ENCODE measurements around the gene LMAN1L.

Gene LMAN1L

GRCh38 chr15:74812533-74812932 lies at the start of gene LMAN1L:
Gene LMAN1L (plus strand): TSS chr15:74812835. CDS start chr15:74812855, 20 bp downstream.
- H3K36me3 ChIP-seq (ENCODE audit: insufficient read depth, low read length), result no peaks in the 10 kb centered on the region
- TF ChIP-seq EZH2 (IDR thresholded peaks at IDR 0.05) (no peak), POLR2AphosphoS5 (IDR thresholded peaks at IDR 0.05; ENCODE audit: borderline replicate concordance, low read depth, low read length) (no peak), FOXP2 (optimal IDR thresholded peaks at IDR 0.05; ENCODE audit: control extremely low read depth, extremely low read length, insufficient read depth) (no peak)
- no peak within 1 kb of the TSS for H3K9ac ChIP-seq (ENCODE audit: insufficient read length)
- H3K27ac ChIP-seq, result no peak within 1 kb of the TSS
- no peak within 1 kb of the TSS for H3K4me3 ChIP-seq
- no peak for DNase-seq (ENCODE audit: low read depth, low spot score)
- H3K9me3 ChIP-seq (ENCODE audit: low read depth, low read length), result no peaks in the 10 kb centered on the region

DNA sequence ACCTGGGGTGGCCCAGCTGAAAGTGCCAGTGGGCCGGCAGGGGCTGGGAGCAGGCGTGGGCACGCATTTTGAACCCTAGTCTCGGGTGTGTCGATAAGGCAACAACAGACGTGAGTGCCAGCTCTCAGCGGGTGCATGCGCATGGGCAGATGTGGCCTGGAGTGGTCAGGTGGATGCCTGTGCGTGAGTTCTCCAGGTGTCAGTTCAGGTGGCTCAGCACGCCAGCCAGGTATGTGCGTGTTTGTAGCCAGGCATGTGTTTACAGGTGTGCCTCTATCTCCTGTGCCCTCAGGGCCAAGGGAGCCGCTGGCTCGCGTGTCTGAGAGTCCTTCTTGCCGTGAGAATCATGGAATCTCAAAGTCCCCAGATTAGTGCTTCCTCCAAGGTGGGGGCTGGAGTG lies 49.2 kb upstream of the LMAN1L start:
- Histone ChIP-seq H3K27ac (no peak overlapping the region), H3K4me3 (no peak overlapping the region), H3K9me3 (ENCODE audit: low read depth, low read length) (no peaks in the 10 kb centered on the region), H3K9ac (ENCODE audit: insufficient read length) (no peak overlapping the region), H3K36me3 (ENCODE audit: insufficient read depth, low read length) (no peaks in the 10 kb centered on the region)
- TF ChIP-seq FOXP2 (optimal IDR thresholded peaks at IDR 0.05; ENCODE audit: control extremely low read depth, extremely low read length, insufficient read depth) (no peak), EZH2 (IDR thresholded peaks at IDR 0.05) (no peak), POLR2AphosphoS5 (IDR thresholded peaks at IDR 0.05; ENCODE audit: borderline replicate concordance, low read depth, low read length) (no peak)
- no peak for DNase-seq (ENCODE audit: low read depth, low spot score)

- H3K9me3 ChIP-seq (ENCODE audit: low read depth, low read length), result no peaks in the 10 kb centered on the region
- H3K9ac ChIP-seq (ENCODE audit: insufficient read length), result no peak overlapping the region
- no peak overlapping the region for H3K4me3 ChIP-seq
- no peak overlapping the region for H3K27ac ChIP-seq
- no peak for TF ChIP-seq FOXP2 (optimal IDR thresholded peaks at IDR 0.05; ENCODE audit: control extremely low read depth, extremely low read length, insufficient read depth)
- no peak for TF ChIP-seq POLR2AphosphoS5 (IDR thresholded peaks at IDR 0.05; ENCODE audit: borderline replicate concordance, low read depth, low read length)
- no peaks in the 10 kb centered on the region for H3K36me3 ChIP-seq (ENCODE audit: insufficient read depth, low read length)
- no peak for DNase-seq (ENCODE audit: low read depth, low spot score)
Measured at GRCh38 chr15:74767167-74768098, 45.2 kb upstream of the LMAN1L start.

- Histone ChIP-seq H3K27ac (no peak overlapping the region), H3K9ac (ENCODE audit: insufficient read length) (no peak overlapping the region), H3K4me3 (peak overlapping the region; percentile 36), H3K9me3 (ENCODE audit: low read depth, low read length) (no peaks in the 10 kb centered on the region), H3K36me3 (ENCODE audit: insufficient read depth, low read length) (no peaks in the 10 kb centered on the region)
- TF ChIP-seq POLR2AphosphoS5 (IDR thresholded peaks at IDR 0.05; ENCODE audit: borderline replicate concordance, low read depth, low read length) (no peak), EZH2 (IDR thresholded peaks at IDR 0.05) (no peak), FOXP2 (optimal IDR thresholded peaks at IDR 0.05; ENCODE audit: control extremely low read depth, extremely low read length, insufficient read depth) (no peak)
- DNase-seq (ENCODE audit: low read depth, low spot score), result no peak
Measured at GRCh38 chr15:74768099-74768770, 44.4 kb upstream of the LMAN1L start.

DNA sequence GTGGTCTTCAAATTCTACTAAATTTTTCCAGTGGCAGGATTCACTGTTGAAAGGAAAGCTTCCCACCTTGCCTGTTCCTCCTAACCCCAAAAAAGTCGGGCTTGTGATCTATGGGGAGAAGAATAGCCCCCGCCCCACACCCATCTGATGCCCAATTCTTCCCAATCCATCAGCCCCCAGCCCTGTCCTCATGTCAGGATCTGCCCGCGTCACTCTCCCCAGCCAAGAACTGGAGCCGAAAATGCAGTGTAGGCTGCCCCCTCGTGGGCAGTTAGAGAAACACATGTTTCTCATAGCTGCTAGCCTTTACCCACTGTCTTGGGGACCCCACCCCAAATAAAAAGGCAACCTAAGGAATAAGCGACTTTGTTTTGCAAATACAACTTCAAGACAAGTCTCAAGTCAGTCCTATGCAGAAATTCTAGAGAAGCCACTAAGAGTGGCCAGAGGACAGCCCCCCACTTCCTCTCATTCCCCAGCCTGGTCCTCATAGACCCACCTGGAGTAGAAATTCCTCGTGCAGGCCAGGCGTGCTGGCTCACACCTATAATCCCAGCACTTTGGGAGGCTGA lies 43.8 kb upstream of the LMAN1L start:
- no peak for DNase-seq (ENCODE audit: low read depth, low spot score)
- Histone ChIP-seq H3K36me3 (ENCODE audit: insufficient read depth, low read length) (no peaks in the 10 kb centered on the region), H3K9me3 (ENCODE audit: low read depth, low read length) (no peaks in the 10 kb centered on the region), H3K9ac (ENCODE audit: insufficient read length) (no peak overlapping the region), H3K27ac (no peak overlapping the region), H3K4me3 (peak overlapping the region; percentile 36)
- TF ChIP-seq EZH2 (IDR thresholded peaks at IDR 0.05), result no peak
- no peak for TF ChIP-seq POLR2AphosphoS5 (IDR thresholded peaks at IDR 0.05; ENCODE audit: borderline replicate concordance, low read depth, low read length)
- TF ChIP-seq FOXP2 (optimal IDR thresholded peaks at IDR 0.05; ENCODE audit: control extremely low read depth, extremely low read length, insufficient read depth), result no peak

- Histone ChIP-seq H3K9ac (ENCODE audit: insufficient read length) (no peak overlapping the region), H3K27ac (no peak overlapping the region), H3K36me3 (ENCODE audit: insufficient read depth, low read length) (no peaks in the 10 kb centered on the region), H3K9me3 (ENCODE audit: low read depth, low read length) (no peaks in the 10 kb centered on the region), H3K4me3 (no peak overlapping the region)
- TF ChIP-seq EZH2 (IDR thresholded peaks at IDR 0.05), result no peak
- no peak for TF ChIP-seq POLR2AphosphoS5 (IDR thresholded peaks at IDR 0.05; ENCODE audit: borderline replicate concordance, low read depth, low read length)
- TF ChIP-seq FOXP2 (optimal IDR thresholded peaks at IDR 0.05; ENCODE audit: control extremely low read depth, extremely low read length, insufficient read depth), result no peak
- DNase-seq (ENCODE audit: low read depth, low spot score), result no peak
Measured at GRCh38 chr15:74769463-74770025, 43.1 kb upstream of the LMAN1L start.

DNA sequence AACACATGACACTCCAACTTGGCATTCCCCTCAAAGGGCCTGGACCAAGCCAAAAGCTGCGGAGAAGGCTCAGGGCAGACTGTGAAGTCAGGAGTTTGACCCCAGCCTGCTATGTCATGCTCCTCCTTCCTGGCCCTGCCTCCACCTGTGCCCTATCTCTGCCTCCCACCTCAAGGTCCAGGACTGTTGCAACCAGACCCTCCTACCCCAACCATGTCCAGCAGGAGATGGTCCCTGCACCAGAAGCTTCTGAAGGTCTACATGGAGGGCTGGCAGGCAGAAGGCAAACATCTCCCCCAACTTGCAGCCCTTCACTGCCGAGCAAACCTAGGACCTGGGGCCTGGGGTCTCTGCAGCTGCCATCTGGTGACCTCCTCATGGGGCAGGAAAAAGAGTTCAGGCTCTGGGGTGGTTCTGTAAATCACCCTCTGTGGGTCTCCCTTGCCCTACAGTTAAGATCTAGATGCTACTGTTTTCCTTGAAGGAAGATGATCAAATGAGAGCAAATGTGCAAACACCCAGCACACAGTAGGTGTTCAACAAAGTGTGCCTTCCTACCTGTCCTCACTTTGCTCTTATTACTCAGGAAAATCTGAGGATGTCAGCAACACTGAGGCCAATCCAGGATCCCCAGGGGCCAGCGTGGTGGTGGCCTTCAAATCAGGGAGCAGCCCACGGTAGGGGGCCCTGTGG lies 42.3 kb upstream of the LMAN1L start:
- DNase-seq (ENCODE audit: low read depth, low spot score), result no peak
- no peaks in the 10 kb centered on the region for H3K9me3 ChIP-seq (ENCODE audit: low read depth, low read length)
- no peak overlapping the region for H3K9ac ChIP-seq (ENCODE audit: insufficient read length)
- no peak overlapping the region for H3K27ac ChIP-seq
- no peaks in the 10 kb centered on the region for H3K36me3 ChIP-seq (ENCODE audit: insufficient read depth, low read length)
- no peak for TF ChIP-seq FOXP2 (optimal IDR thresholded peaks at IDR 0.05; ENCODE audit: control extremely low read depth, extremely low read length, insufficient read depth)
- no peak for TF ChIP-seq EZH2 (IDR thresholded peaks at IDR 0.05)
- no peak for TF ChIP-seq POLR2AphosphoS5 (IDR thresholded peaks at IDR 0.05; ENCODE audit: borderline replicate concordance, low read depth, low read length)
- H3K4me3 ChIP-seq, result no peak overlapping the region

Measured in SK-N-MC (cell line).